WTC11 (cell line): ENCODE results near the gene DERL2.

ENCODE experiments used
- CBFB ChIP-seq: sonication (generic); formaldehyde crosslinking; IDR thresholded peaks from 2 replicates; pipeline ENCODE4 v1.8.1; 2022; ENCODE audit warnings: mild to moderate bottlenecking, low read depth, missing genetic modification reagents
- CTCF ChIP-seq: fragments of 200-600 bp; IDR thresholded peaks from 2 replicates; pipeline ENCODE4 v1.8.0; 2022; ENCODE audit warnings: antibody characterized with exemption
- EMX1 ChIP-seq: fragments of 250-450 bp; sonication (Bioruptor Pico); IDR thresholded peaks from 2 replicates; pipeline ENCODE4 v1.8.0; 2021; ENCODE audit warnings: mild to moderate bottlenecking
- ETV6 ChIP-seq: sonication (generic); formaldehyde crosslinking; IDR thresholded peaks from 2 replicates; pipeline ENCODE4 v1.8.1; 2022; ENCODE audit warnings: mild to moderate bottlenecking, missing genetic modification reagents
- FOXK1 ChIP-seq: sonication (generic); formaldehyde crosslinking; IDR thresholded peaks from 2 replicates; pipeline ENCODE4 v1.8.0; 2022; ENCODE audit warnings: mild to moderate bottlenecking, moderate library complexity, missing genetic modification reagents
- MYBL2 ChIP-seq: sonication (generic); formaldehyde crosslinking; IDR thresholded peaks from 2 replicates; pipeline ENCODE4 v1.8.1; 2023; ENCODE audit warnings: mild to moderate bottlenecking, moderate library complexity, missing genetic modification reagents
- NFYB ChIP-seq: sonication (generic); formaldehyde crosslinking; conservative IDR thresholded peaks from 2 replicates; pipeline ENCODE4 v1.8.0; 2022; ENCODE audit warnings: low read depth, missing genetic modification reagents
- NR2C2 ChIP-seq: sonication (generic); formaldehyde crosslinking; IDR thresholded peaks from 2 replicates; pipeline ENCODE4 v1.8.0; 2022; ENCODE audit warnings: mild to moderate bottlenecking, missing genetic modification reagents
- NR3C1 ChIP-seq: sonication (generic); formaldehyde crosslinking; conservative IDR thresholded peaks from 2 replicates; pipeline ENCODE4 v1.8.1; 2023; ENCODE audit warnings: low read depth, mild to moderate bottlenecking, missing genetic modification reagents
- RELA ChIP-seq: sonication (generic); formaldehyde crosslinking; IDR thresholded peaks from 2 replicates; pipeline ENCODE4 v1.8.1; 2022; ENCODE audit warnings: missing genetic modification reagents, mild to moderate bottlenecking, borderline replicate concordance
- SP1 ChIP-seq: sonication (generic); formaldehyde crosslinking; conservative IDR thresholded peaks from 2 replicates; pipeline ENCODE4 v1.8.1; 2022; ENCODE audit warnings: missing genetic modification reagents
- ZNF121 ChIP-seq: sonication (generic); formaldehyde crosslinking; IDR thresholded peaks from 2 replicates; pipeline ENCODE4 v1.8.0; 2023; ENCODE audit warnings: missing genetic modification reagents
- ZNF317 ChIP-seq: sonication (generic); formaldehyde crosslinking; IDR thresholded peaks from 2 replicates; pipeline ENCODE4 v1.8.1; 2023; ENCODE audit warnings: low read depth, mild to moderate bottlenecking, moderate library complexity, missing genetic modification reagents, borderline replicate concordance
- TF ChIP-seq, protein P1 (sequence below): sonication (generic); formaldehyde crosslinking; IDR thresholded peaks from 2 replicates; pipeline ENCODE4 v1.8.0; 2023; ENCODE audit warnings: mild to moderate bottlenecking, missing genetic modification reagents

DNA sequence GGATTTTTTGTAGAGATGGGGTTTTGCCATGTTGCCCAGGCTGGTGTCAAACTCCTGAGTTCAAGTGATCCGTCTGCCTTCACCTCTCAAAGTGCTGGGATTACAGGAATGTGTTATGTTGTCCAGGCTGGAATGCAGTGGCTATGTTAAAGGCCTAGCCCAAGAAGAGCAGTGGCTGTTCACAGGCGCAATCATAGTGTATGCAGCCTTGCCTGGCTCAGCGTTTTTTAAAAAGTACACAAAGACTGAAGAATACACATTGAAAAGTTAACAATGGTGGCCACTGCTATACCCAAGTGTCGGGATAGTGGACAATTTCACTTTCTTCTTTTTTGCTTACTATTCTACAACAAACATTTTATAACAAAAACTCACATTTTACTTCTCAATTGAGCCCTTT is 7.0 kb downstream of the DERL2 start:
- TF ChIP-seq RELA (no peak), CTCF (no peak), ZNF317 (no peak), NFYB (no peak), SP1 (CRISPR knock-in tag) (no peak), NR3C1 (CRISPR knock-in tag) (no peak), NR2C2 (CRISPR knock-in tag) (no peak), FOXK1 (CRISPR knock-in tag) (no peak), EMX1 (CRISPR knock-in tag) (no peak), CBFB (CRISPR knock-in tag) (no peak), ZNF121 (CRISPR knock-in tag) (no peak), ETV6 (CRISPR knock-in tag) (no peak), MYBL2 (CRISPR knock-in tag) (no peak)
- TF ChIP-seq, protein P1, sequence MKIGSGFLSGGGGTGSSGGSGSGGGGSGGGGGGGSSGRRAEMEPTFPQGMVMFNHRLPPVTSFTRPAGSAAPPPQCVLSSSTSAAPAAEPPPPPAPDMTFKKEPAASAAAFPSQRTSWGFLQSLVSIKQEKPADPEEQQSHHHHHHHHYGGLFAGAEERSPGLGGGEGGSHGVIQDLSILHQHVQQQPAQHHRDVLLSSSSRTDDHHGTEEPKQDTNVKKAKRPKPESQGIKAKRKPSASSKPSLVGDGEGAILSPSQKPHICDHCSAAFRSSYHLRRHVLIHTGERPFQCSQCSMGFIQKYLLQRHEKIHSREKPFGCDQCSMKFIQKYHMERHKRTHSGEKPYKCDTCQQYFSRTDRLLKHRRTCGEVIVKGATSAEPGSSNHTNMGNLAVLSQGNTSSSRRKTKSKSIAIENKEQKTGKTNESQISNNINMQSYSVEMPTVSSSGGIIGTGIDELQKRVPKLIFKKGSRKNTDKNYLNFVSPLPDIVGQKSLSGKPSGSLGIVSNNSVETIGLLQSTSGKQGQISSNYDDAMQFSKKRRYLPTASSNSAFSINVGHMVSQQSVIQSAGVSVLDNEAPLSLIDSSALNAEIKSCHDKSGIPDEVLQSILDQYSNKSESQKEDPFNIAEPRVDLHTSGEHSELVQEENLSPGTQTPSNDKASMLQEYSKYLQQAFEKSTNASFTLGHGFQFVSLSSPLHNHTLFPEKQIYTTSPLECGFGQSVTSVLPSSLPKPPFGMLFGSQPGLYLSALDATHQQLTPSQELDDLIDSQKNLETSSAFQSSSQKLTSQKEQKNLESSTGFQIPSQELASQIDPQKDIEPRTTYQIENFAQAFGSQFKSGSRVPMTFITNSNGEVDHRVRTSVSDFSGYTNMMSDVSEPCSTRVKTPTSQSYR = no peak
